ENCODE data around the gene INHA. TPM values are rescaled to one million over a fixed set of nuclear protein-coding genes. Genes with fewer than 3 reads are reported as not detected.

The INHA gene
- total RNA-seq, 6 experiments from 2014 or later = not detected

DNA sequence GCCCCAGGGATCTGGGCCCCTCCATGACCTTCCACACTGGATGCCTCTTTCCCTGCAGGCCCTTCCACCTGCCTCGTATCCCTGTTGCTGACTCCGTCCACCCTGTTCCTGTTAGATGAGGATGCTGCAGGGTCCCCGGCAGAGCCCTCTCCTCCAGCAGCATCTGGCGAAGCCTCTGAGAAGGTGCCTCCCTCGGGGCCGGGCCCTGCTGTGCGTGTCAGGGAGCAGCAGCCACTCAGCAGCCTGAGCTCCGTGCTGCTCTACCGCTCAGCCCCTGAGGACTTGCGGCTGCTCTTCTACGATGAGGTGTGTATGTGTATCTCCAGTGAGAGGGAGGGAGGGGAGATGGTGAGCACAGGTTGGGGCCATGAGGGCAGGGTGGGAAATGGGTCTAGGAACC, 42.9 kb downstream of the INHA start:
- ATAC-seq = no peak
- intact Hi-C loops (cut with DNase I) = no loop called here
- no peak for DNase-seq
- WGBS (ENCODE audit: insufficient coverage, low coverage, low lambda C conversion rate, missing lambda C conversion rate) = 96% methylated on average over 6 of the region's 11 CpGs
- H3K9me3 ChIP-seq = no peaks in the 10 kb centered on the region
- H3K36me3 ChIP-seq = peaks cover 0 to 5% (median 1%) of the 10 kb centered on the region in 4 donors
- TF ChIP-seq POLR2A (IDR thresholded peaks at IDR 0.05) = no peak
- TF ChIP-seq, protein P1, sequence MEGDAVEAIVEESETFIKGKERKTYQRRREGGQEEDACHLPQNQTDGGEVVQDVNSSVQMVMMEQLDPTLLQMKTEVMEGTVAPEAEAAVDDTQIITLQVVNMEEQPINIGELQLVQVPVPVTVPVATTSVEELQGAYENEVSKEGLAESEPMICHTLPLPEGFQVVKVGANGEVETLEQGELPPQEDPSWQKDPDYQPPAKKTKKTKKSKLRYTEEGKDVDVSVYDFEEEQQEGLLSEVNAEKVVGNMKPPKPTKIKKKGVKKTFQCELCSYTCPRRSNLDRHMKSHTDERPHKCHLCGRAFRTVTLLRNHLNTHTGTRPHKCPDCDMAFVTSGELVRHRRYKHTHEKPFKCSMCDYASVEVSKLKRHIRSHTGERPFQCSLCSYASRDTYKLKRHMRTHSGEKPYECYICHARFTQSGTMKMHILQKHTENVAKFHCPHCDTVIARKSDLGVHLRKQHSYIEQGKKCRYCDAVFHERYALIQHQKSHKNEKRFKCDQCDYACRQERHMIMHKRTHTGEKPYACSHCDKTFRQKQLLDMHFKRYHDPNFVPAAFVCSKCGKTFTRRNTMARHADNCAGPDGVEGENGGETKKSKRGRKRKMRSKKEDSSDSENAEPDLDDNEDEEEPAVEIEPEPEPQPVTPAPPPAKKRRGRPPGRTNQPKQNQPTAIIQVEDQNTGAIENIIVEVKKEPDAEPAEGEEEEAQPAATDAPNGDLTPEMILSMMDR (IDR thresholded peaks at IDR 0.05) = no peak
- no peak overlapping the region for H3K27ac ChIP-seq
- H3K4me3 ChIP-seq = no peak overlapping the region
- no peaks in the 10 kb centered on the region for H3K4me1 ChIP-seq
- H3K27me3 ChIP-seq = no peaks in the 10 kb centered on the region

DNA sequence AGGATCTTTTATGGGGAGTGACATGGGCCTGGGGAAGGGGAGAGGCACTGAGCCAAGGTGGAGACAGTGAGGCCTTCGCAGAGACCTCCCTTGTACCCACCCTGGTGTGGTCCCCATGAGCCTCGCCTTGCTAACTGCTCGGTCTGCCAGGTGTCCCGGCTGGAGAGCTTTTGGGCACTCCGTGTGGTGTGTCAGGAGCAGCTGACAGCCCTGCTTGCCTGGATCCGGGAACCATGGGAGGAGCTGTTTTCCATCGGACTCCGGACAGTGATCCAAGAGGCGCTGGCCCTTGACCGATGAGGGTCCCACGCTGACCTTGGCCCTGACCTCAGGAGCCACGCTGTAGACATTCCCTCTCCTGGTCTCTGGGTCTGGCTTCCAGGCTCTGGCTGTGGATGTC, 43.8 kb downstream of the INHA start:
- Histone ChIP-seq H3K36me3 (peaks cover 0 to 5% (median 1%) of the 10 kb centered on the region in 4 donors), H3K27ac (no peak overlapping the region), H3K9me3 (no peaks in the 10 kb centered on the region), H3K27me3 (no peaks in the 10 kb centered on the region), H3K4me3 (no peak overlapping the region), H3K4me1 (no peaks in the 10 kb centered on the region)
- no CpG with 5 or more reads among the region's 12 CpGs for WGBS (ENCODE audit: insufficient coverage, low coverage, low lambda C conversion rate, missing lambda C conversion rate)
- TF ChIP-seq POLR2A (IDR thresholded peaks at IDR 0.05) = no peak
- TF ChIP-seq, protein P1 (IDR thresholded peaks at IDR 0.05) = no peak
- no peak for DNase-seq
- intact Hi-C loops (cut with DNase I) = no loop called here
- ATAC-seq = no peak

DNA sequence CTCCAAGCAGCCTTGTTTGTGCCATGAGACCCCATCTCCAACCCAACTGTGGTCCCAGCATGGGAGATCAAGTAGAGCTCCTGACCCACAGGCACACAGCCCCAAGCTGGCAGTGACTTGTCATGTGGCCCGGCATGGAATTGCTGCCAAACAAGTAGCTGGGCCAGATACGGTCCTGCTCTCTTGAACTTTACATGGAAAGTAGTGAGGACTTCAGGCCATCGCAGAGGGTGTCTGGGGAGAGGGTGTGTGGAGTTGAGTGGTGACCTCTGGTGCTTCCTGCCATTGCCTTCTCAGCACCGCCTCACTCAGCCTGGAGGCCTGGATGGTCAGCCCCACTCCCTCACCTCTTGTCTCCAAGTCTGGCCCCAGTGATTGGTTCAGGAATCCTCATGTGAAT, 44.4 kb downstream of the INHA start:
- WGBS (ENCODE audit: insufficient coverage, low coverage, low lambda C conversion rate, missing lambda C conversion rate) = 44% methylated on average over 4 of the region's 4 CpGs
- ATAC-seq = peak in 3 of 4 donors; percentile 10 to 84 (median 30)

DNA sequence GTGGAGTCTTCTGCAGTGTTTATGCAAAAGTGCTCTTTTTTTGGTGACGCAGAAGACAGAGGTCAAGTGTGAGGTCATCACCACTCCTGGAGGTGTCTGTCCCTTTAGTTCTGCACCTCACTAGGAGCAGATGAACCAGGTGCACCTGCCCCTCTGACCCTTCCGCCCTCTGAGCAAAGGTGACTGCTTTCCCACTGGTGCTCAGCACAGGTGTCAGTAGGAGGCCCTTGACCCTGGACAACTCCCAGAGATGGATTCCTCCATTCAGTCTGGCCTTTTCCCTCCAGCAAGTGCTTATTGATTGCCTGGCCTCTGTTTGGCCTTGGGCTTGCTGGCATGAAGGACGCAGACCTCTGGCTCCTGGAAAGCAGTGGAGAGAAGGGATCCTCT, 46.6 kb downstream of the INHA start:
- Histone ChIP-seq H3K27me3 (no peaks in the 10 kb centered on the region), H3K4me1 (no peaks in the 10 kb centered on the region), H3K27ac (no peak overlapping the region), H3K9me3 (no peaks in the 10 kb centered on the region), H3K4me3 (no peak overlapping the region), H3K36me3 (peaks cover 0 to 5% (median 0%) of the 10 kb centered on the region in 4 donors)
- WGBS (ENCODE audit: insufficient coverage, low coverage, low lambda C conversion rate, missing lambda C conversion rate) = 39% methylated on average over 2 of the region's 3 CpGs
- intact Hi-C loops (cut with DNase I) = no loop called here
- DNase-seq (peak in 1 of 3 donors; percentile 48), ATAC-seq (peak in 2 of 4 donors; percentile 18 to 64)
- TF ChIP-seq, protein P1 (IDR thresholded peaks at IDR 0.05) = no peak
- no peak for TF ChIP-seq POLR2A (IDR thresholded peaks at IDR 0.05)

More for the DNA sequence above, 44.4 kb downstream of the INHA start:
- no peaks in the 10 kb centered on the region for H3K27me3 ChIP-seq
- no peak overlapping the region for H3K27ac ChIP-seq
- intact Hi-C loops (cut with DNase I) = no loop called here
- H3K9me3 ChIP-seq = no peaks in the 10 kb centered on the region
- H3K4me3 ChIP-seq = no peak overlapping the region
- no peak for TF ChIP-seq POLR2A (IDR thresholded peaks at IDR 0.05)
- TF ChIP-seq, protein P1 (IDR thresholded peaks at IDR 0.05) = no peak
- DNase-seq = peak in 1 of 3 donors; percentile 57
- no peaks in the 10 kb centered on the region for H3K4me1 ChIP-seq
- peaks cover 0 to 5% (median 1%) of the 10 kb centered on the region in 4 donors for H3K36me3 ChIP-seq

DNA sequence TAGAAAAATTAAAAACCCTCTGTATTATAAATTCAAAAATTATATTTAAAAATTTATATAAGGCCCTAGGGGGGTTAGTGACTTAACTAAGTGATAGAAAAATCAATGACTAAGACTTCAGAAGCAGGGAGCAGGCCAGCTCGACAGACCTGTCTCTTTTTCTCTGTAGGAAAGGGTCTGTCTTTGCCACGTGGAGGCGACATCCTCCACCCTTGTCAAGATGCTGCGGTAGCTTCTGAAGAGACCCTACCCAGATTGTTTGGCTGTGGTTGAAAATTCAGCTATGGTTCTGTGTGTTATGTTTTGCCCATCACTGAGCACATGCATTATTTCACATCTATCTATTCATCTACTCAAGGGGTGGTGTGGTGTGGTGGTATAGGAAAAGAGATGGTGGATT, 47.1 kb downstream of the INHA start:
- TF ChIP-seq, protein P1 (IDR thresholded peaks at IDR 0.05) = no peak
- no peak for TF ChIP-seq POLR2A (IDR thresholded peaks at IDR 0.05)
- Histone ChIP-seq H3K36me3 (peaks cover 0 to 5% (median 0%) of the 10 kb centered on the region in 4 donors), H3K27me3 (no peaks in the 10 kb centered on the region), H3K9me3 (no peaks in the 10 kb centered on the region), H3K27ac (no peak overlapping the region), H3K4me3 (no peak overlapping the region), H3K4me1 (no peaks in the 10 kb centered on the region)
- WGBS (ENCODE audit: insufficient coverage, low coverage, low lambda C conversion rate, missing lambda C conversion rate) = 64% methylated on average over 4 of the region's 4 CpGs
- intact Hi-C loops (cut with DNase I) = no loop called here
- ATAC-seq = no peak
- no peak for DNase-seq

Measured in right lobe of liver (tissue), 6 donors.